Cerebellar cortex (tissue), 1 donor: ENCODE results near the gene ZDHHC19.
"Not testable (repeated sequence)": the region's sequence is repeated elsewhere in the genome, so short reads cannot be mapped to it uniquely, and the experiment has no call there.

Experiments used
- DNase-seq: peaks from one replicate; pipeline ENCODE4 v3.0.0-alpha.2; 2015; ENCODE audit warnings: low spot score

The ZDHHC19 gene

GRCh38 chr3:196210673-196211556, at the start of gene ZDHHC19:
TSS of gene ZDHHC19 (minus strand) at chr3:196211400. CDS start at chr3:196211315, 85 bp downstream.
- DNase-seq, result no peak

GRCh38 chr3:196260784-196261183, 49.6 kb upstream of the ZDHHC19 start:
- DNase-seq, result no peak

GRCh38 chr3:196255776-196256175, 44.6 kb upstream of the ZDHHC19 start:
- no peak for DNase-seq

- no peak for DNase-seq
Observed at GRCh38 chr3:196254376-196255283, 43.4 kb upstream of the ZDHHC19 start.

- no peak for DNase-seq
Observed at GRCh38 chr3:196251918-196252317, 40.7 kb upstream of the ZDHHC19 start.

- DNase-seq, result no peak
Observed at GRCh38 chr3:196246612-196247308, 35.6 kb upstream of the ZDHHC19 start.

- not testable (repeated sequence) for DNase-seq
Observed at GRCh38 chr3:196244166-196244565, 33.0 kb upstream of the ZDHHC19 start.

- no peak for DNase-seq
Observed at GRCh38 chr3:196241704-196242103, 30.5 kb upstream of the ZDHHC19 start.

- DNase-seq, result no peak
Observed at GRCh38 chr3:196240424-196240823, 29.2 kb upstream of the ZDHHC19 start.

- no peak for DNase-seq
Observed at GRCh38 chr3:196238612-196239560, 27.7 kb upstream of the ZDHHC19 start.

GRCh38 chr3:196237203-196237602, 26.0 kb upstream of the ZDHHC19 start:
- no peak for DNase-seq

GRCh38 chr3:196236223-196236622, 25.0 kb upstream of the ZDHHC19 start:
- no peak for DNase-seq

GRCh38 chr3:196235452-196236122, 24.4 kb upstream of the ZDHHC19 start:
- DNase-seq, result no peak

GRCh38 chr3:196232882-196233251, 21.7 kb upstream of the ZDHHC19 start:
- no peak for DNase-seq

- no peak for DNase-seq
Observed at GRCh38 chr3:196232154-196232881, 21.1 kb upstream of the ZDHHC19 start.

GRCh38 chr3:196227629-196228493, 16.7 kb upstream of the ZDHHC19 start:
- DNase-seq, result peak; percentile 21

GRCh38 chr3:196227121-196227561, 15.9 kb upstream of the ZDHHC19 start:
- DNase-seq, result no peak

- DNase-seq, result no peak
Observed at GRCh38 chr3:196225763-196226364, 14.7 kb upstream of the ZDHHC19 start.
